SK-N-MC (cell line): Measurements from ENCODE around the gene TBCB.

Experiments used
- DNase-seq: peaks from one replicate; pipeline ENCODE4 v3.0.0-alpha.2; 2011; ENCODE audit warnings: low read depth, low spot score
- H3K27ac ChIP-seq: fragments of 200-600 bp; sonication (generic); 2 replicates; pipeline ENCODE4 v1.5.1; 2016; ENCODE audit warnings: mixed run types
- H3K36me3 ChIP-seq: fragments of 200-600 bp; sonication (generic); 2 replicates; pipeline ENCODE4 v1.6.1; 2017; ENCODE audit warnings: antibody characterized with exemption, low read length, mixed read lengths; ENCODE audit not compliant: insufficient read depth
- H3K4me3 ChIP-seq: fragments of 200-600 bp; sonication (generic); 2 replicates; pipeline ENCODE4 v1.5.1; 2016
- H3K9ac ChIP-seq: fragments of 200-600 bp; sonication (generic); 2 replicates; pipeline ENCODE4 v1.8.0; 2017; ENCODE audit warnings: mixed run types, mixed read lengths; ENCODE audit not compliant: insufficient read length
- H3K9me3 ChIP-seq: fragments of 200-600 bp; sonication (generic); 2 replicates; pipeline ENCODE4 v1.6.1; 2017; ENCODE audit warnings: low read depth, mild to moderate bottlenecking, antibody characterized with exemption, low read length, moderate library complexity, mixed read lengths
- EZH2 ChIP-seq: fragments of 200-600 bp; sonication (generic); IDR thresholded peaks from one replicate; pipeline ENCODE4 v1.6.1; 2017; ENCODE audit warnings: antibody characterized with exemption
- FOXP2 ChIP-seq: optimal IDR thresholded peaks from 2 replicates; pipeline ENCODE3; 2011; ENCODE audit warnings: mild to moderate bottlenecking, moderate library complexity; ENCODE audit not compliant: insufficient read depth; ENCODE audit errors: extremely low read length, control extremely low read depth
- POLR2AphosphoS5 ChIP-seq: IDR thresholded peaks from 2 replicates; pipeline ENCODE4 v1.6.1; 2012; ENCODE audit warnings: mild to moderate bottlenecking, low read depth, low read length, borderline replicate concordance

TBCB gene

GRCh38 chr19:36150586-36150985, 35.3 kb downstream of the TBCB start:
- Histone ChIP-seq H3K36me3 (peaks cover 29% of the 10 kb centered on the region), H3K9me3 (no peaks in the 10 kb centered on the region), H3K4me3 (no peak overlapping the region), H3K27ac (no peak overlapping the region), H3K9ac (no peak overlapping the region)
- no peak for DNase-seq
- TF ChIP-seq EZH2 (no peak), FOXP2 (no peak), POLR2AphosphoS5 (no peak)

- peaks cover 21% of the 10 kb centered on the region; the same call in 1 of the 2 replicates for H3K36me3 ChIP-seq
- no peaks in the 10 kb centered on the region for H3K9me3 ChIP-seq
- no peak overlapping the region for H3K4me3 ChIP-seq
- H3K27ac ChIP-seq = no peak overlapping the region
- no peak overlapping the region for H3K9ac ChIP-seq
- no peak for DNase-seq
- TF ChIP-seq FOXP2 (no peak), EZH2 (no peak), POLR2AphosphoS5 (no peak)
Measured at GRCh38 chr19:36151144-36152018, 36.1 kb downstream of the TBCB start.

GRCh38 chr19:36152019-36152351, 36.7 kb downstream of the TBCB start:
- peaks cover 15% of the 10 kb centered on the region; the same call in 1 of the 2 replicates for H3K36me3 ChIP-seq
- H3K9ac ChIP-seq = no peak overlapping the region
- DNase-seq = no peak
- H3K9me3 ChIP-seq = no peaks in the 10 kb centered on the region
- no peak for TF ChIP-seq FOXP2
- no peak overlapping the region for H3K4me3 ChIP-seq
- no peak overlapping the region for H3K27ac ChIP-seq

DNA sequence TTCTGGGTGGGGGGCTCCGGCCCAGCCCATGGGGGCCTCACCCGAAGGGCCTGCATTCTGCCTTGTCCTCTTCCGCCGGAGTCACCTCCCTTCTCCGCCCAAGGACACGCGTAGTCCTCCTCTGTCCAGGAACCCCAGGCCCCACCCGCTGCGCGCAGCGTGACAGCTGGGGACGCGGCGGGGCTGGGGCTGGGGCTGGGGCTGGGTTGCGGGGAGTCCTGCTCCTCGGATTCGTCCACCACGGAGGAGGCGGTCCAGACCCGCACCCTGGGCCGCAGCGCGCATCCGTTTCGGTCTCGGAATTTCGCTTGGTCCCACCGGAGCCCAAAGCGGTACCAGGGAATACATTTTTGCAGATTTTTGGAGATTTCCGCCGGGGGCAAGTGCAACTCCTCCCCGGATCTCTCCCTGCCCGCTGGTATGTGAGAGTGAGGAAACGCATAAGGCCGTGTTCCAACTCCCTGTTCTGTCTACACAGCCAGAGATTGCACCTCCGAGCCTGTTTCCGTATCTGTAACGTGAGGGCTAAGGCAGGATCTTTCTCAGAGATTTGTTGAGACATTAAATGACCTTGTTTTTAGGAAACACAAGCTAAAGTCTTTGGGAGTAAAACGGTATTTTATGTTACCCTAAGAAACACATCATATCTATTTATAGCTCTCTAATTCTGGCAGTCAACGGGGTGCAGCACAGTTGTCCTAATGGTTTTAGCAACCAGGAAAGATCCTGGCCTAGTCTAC, 37.3 kb downstream of the TBCB start, which contains the start of gene COX7A1:
Gene COX7A1 (minus strand): TSS at position 96 of the 740 bp plus-strand sequence. CDS start 40 bp downstream, at position 56.
- Histone ChIP-seq H3K9me3 (no peaks in the 10 kb centered on the region), H3K4me3 (no peak within 1 kb of the TSS), H3K9ac (no peak within 1 kb of the TSS), H3K27ac (no peak within 1 kb of the TSS), H3K36me3 (peaks cover 12% of the 10 kb centered on the region; the same call in 1 of the 2 replicates)
- no peak for DNase-seq
- no peak for TF ChIP-seq POLR2AphosphoS5
- TF ChIP-seq FOXP2 = no peak
- no peak for TF ChIP-seq EZH2

- peaks cover 12% of the 10 kb centered on the region; the same call in 1 of the 2 replicates for H3K36me3 ChIP-seq
- no peak overlapping the region for H3K9ac ChIP-seq
- no peak for TF ChIP-seq FOXP2
- no peak for TF ChIP-seq POLR2AphosphoS5
- TF ChIP-seq EZH2 = no peak
- H3K9me3 ChIP-seq = no peaks in the 10 kb centered on the region
- DNase-seq = no peak
- no peak overlapping the region for H3K4me3 ChIP-seq
- no peak overlapping the region for H3K27ac ChIP-seq
Measured at GRCh38 chr19:36153126-36153525, 37.9 kb downstream of the TBCB start.

GRCh38 chr19:36160821-36161596, 45.7 kb downstream of the TBCB start:
- no peak overlapping the region for H3K9ac ChIP-seq
- no peak for DNase-seq
- no peak overlapping the region for H3K4me3 ChIP-seq
- no peaks in the 10 kb centered on the region for H3K36me3 ChIP-seq
- TF ChIP-seq EZH2 (no peak), FOXP2 (no peak), POLR2AphosphoS5 (no peak)
- H3K27ac ChIP-seq = no peak overlapping the region
- H3K9me3 ChIP-seq = no peaks in the 10 kb centered on the region

DNA sequence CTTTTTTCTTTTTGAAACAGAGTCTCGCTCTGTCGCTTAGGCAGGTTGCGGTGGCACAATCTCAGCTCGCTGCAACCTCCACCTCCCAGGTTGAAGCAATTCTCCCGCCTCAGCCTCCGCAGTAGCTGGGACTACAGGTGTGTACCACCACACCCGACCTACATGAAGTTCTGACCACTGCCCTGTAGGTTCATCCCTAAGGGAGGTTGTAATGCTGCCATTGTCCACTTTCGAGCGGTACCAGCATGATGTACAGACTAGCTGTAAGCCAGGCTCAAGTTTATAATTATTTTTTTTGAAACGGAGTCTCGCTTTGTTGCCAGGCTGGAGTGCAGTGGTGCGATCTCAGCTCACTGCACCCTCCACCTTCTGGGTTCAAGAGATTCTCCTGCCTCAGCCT, 48.5 kb downstream of the TBCB start:
- TF ChIP-seq EZH2 (no peak), POLR2AphosphoS5 (no peak), FOXP2 (no peak)
- H3K4me3 ChIP-seq = no peak overlapping the region
- H3K36me3 ChIP-seq = no peaks in the 10 kb centered on the region
- DNase-seq = no peak
- no peak overlapping the region for H3K9ac ChIP-seq
- H3K9me3 ChIP-seq = no peaks in the 10 kb centered on the region
- H3K27ac ChIP-seq = no peak overlapping the region

- TF ChIP-seq FOXP2 = no peak
- no peak for TF ChIP-seq EZH2
- TF ChIP-seq POLR2AphosphoS5 = no peak
- no peaks in the 10 kb centered on the region for H3K9me3 ChIP-seq
- peak overlapping the region; percentile 39; the same call in 1 of the 2 replicates for H3K4me3 ChIP-seq
- H3K36me3 ChIP-seq = no peaks in the 10 kb centered on the region
- no peak overlapping the region for H3K9ac ChIP-seq
- H3K27ac ChIP-seq = peak overlapping the region; percentile 61
- DNase-seq = peak; percentile 3
Measured at GRCh38 chr19:36169084-36169760, 54.0 kb downstream of the TBCB start.
